Putamen (tissue), 1 donor: Measurements from ENCODE around the gene STK40.
A peak's percentile ranks its signal among the peaks of the same experiment; 100 is the strongest.

ENCODE experiments used
- DNase-seq: peaks from one replicate; pipeline ENCODE4 v3.0.0-alpha.2; 2016; ENCODE audit warnings: low spot score

Gene STK40, protein sequence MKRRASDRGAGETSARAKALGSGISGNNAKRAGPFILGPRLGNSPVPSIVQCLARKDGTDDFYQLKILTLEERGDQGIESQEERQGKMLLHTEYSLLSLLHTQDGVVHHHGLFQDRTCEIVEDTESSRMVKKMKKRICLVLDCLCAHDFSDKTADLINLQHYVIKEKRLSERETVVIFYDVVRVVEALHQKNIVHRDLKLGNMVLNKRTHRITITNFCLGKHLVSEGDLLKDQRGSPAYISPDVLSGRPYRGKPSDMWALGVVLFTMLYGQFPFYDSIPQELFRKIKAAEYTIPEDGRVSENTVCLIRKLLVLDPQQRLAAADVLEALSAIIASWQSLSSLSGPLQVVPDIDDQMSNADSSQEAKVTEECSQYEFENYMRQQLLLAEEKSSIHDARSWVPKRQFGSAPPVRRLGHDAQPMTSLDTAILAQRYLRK

DNA sequence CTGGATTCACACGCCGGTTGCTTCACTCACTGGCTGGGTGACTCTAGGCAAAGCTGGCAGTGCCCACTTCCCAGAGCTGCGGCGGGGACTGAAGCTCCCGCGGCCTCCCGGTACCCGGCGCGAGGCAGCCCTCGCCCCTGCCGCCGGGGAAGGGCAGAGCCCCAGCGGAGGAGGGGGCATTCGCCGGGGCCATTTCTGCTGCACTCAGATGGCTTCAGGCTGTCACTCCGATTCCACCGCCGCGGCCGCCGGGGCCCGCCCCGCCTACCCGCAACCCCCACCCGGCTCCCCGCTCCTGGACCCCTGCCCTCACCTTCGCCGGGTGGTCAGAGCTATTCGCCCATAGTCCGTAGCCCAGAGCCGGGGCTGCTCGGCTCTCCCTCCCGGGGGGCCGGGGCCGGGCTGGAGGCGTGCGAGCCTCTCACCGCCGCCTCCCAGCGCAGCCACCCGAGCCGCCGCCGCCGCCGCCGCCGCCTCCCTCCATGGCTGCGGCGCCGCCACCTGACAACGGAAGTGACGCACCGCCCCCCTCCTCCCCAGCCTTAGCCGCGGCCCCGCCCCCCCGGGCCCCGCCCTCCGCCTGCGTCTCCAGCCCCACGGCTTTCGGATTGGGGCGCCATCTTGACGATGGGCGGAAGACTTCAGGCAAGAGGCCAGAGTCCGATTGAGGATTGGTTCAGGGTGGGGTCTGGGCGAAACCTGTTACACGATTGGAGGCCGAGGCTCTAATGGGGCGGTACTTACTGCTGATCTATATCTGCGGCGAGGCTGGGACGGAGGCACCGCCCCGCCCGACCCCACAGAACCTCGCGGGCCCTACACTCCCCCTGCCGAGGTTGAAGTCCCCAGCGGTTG, at the start of gene STK40:
STK40 (minus strand) TSS at position 515 of the 855 bp plus-strand sequence. CDS start 24,592 bp downstream, outside the sequence.
- DNase-seq = peak; percentile 99

DNA sequence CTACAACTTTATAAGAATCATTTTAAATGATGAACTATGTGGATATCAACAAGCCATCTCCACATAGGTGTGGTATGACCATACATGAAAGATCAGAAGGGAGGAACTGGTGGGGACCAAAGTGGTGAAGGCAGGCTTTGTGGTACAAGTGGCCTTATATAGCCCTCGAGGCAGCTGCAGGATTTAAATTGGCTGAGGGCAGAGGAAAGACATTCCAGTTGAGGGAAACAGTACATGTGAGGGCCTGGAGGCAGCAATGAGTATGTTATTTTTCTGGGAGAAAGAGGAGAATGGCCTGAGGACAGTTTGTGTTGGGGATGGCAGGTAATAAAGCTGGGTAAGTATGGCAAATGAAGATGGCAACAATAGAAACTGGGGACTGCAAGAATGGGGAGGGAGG, 47.4 kb upstream of the STK40 start:
- no peak for DNase-seq

DNA sequence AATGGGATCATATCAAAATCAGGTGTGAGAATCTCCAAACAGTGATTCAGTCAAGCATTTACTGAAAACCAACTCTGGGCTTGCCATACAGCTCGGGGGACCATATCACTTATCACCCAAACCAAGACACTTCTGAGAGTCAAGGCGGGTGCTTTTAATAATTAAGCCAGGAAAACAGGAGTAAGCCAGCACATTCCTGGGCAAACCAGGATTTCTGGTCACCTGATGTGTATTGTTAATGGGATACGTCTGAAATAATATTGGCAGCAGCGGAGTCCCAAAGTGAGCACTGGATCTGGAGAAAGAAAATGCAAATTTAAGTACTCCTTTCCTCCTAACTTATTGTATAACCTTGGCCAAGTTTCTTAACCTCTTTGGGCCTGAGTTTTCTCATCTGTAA, 46.9 kb upstream of the STK40 start:
- no peak for DNase-seq

DNA sequence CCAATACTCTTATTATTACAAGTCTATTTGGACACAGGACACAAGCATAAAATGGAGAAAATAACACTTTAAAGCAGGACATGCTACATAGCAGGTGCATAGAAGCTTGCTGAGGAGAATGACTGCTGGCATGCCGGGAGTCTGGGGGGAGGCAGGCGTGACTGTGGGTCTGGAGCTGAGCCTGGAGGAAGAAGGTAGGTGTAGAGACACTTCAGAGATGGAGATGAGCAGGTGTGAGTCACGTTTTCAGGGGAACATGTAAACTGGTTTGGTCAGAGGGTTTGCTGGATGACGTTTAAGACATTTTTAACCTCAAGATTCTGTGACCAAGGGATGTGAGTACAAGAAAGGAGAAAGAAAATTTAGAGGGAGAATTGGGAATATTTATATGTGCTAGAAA, 40.1 kb upstream of the STK40 start:
- DNase-seq = no peak

DNA sequence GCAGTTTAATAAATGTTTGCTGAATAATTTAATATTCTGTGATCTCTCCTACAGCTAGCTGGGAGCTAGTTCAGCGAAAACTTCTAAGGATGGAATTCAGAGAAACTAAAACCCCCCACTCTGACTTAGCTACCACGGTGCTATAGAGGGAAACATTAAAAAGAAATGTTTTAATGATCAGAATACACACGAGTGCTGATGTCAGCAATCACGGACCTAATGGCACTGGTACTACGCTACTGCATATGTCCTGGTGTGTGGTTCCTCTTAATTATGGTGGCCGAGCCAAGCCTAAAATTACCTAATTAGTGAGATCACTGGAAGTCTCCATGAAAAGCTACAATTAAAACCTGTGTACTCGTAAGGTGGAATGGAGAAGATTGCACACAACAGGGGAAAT, 35.9 kb upstream of the STK40 start:
- no peak for DNase-seq

DNA sequence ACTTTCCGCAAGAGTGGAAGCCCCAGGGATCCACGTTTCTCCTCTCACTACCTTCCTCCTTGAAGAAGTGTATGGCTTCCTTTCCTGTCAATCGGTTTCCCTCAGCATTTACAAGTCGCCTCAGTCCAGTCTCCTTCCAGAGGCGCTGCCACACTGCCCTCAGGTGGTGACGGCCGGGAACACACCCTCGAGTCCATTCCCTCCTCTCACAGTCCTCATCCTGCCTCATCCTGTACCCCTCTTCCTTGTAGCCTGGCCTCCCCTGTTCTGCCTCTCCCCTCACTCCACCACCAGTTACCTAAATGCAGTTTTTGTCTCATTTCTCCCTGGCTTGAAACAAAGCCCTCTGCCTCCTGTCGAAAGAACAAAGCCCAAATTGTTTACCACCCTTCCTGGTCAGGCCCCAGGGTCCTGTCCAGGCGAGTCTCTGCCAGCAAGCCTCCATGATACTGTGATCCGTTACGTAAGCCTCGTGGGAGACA, 35.2 kb upstream of the STK40 start:
- DNase-seq = peak; percentile 75

DNA sequence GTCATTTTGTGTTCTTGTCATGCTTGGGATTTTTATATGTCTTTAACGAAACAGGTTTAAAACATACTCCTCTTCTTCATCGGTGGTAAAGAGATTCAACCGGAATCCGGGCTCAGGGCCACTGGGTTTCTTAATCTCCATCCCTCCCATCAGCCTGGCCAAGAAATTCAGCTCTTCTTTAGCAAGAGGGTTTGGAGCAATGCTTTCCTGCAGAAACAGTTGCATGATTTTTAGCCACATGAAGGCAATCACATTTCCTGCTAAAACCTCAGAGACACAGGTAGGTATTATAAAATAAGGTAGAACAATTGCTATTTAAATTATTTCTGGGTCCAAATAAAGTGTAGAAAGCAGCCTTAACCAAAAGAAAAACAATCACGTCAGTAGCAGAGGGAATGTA, 34.7 kb upstream of the STK40 start:
- DNase-seq = no peak

DNA sequence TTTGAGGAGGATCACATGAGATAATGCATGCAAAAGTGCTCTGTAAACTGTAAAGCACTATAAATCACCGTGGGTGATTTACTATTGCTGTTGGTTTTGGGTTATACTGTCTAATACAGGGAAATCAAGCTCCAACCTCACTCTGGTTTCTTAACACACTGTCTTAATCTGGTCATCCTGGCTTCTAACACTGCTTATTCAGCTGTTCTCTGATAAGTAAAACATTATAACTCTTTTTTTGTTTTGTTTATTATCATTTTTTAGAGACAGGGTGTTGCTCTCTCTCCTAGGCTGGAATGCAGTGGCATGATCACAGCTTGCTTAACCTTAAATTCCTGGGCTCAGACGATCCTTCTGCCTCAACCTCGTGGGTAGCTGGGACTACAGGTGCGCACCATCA, 33.8 kb upstream of the STK40 start:
- no peak for DNase-seq

DNA sequence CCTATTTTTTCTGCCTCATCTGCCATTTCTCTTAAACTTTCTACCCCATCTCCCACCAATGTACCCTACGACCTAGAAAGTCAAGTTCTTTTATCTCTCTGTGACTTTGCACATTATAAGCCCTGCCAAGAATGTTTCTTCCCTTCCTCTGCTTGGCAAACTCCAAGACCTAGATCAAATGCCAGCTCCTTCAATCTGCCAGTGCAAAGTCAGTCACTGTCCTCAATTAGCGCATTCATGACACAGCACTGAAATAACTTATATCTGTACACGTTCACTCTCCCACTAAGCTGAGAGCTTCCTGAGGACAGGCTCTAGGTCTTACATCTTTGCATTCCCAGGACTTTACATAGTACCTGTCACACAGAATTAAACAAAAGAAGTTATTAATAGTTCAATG, 33.4 kb upstream of the STK40 start:
- no peak for DNase-seq

DNA sequence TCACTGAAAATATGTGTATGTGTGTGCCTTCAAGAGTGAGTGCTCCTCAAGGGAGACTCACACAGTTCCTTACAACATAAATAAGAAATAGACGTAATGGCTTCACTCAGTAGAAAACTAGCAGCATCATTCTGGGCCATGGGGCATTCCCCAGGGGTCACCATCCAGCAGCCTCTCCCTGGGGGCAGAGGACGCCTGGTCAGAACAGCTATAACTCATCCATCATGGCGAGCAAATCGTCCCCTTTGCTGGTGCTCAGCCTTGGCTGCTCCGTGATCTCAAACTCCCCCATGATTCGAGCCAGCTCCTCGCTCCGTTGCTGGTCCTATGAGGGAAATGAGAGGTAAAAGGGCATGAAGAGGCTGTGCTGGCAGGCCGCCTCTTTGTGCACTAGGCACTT, 32.2 kb upstream of the STK40 start:
- no peak for DNase-seq

DNA sequence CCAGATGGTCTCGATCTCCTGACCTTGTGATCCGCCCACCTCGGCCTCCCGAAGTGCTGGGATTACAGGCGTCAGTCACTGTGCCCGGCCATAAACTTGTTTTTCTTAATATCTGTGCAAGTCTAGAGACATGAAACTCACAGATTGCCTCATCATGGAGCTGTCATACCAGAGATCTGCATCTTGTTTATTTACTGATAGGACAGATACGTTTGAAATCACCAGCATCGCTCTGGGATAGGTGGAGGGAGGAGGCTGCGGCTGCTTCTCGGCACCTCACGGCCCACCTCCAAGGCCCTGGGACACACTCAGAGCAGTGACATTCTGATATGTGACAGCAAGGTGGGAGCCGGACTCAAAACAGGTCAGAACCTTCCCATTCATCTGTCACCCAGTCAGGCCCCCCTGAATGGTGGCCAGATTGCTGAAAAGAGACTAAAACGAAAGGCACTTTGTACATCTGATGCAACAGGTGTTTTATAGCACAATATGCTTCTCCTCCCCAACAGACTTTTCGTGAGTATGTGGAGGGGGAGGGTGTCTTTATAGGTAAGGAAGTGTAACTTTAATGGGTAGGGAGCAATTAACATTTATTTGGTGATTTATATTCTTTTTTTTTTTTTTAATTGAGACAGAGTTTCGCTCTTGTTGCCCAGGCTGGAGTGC, 30.1 kb upstream of the STK40 start:
- no peak for DNase-seq

DNA sequence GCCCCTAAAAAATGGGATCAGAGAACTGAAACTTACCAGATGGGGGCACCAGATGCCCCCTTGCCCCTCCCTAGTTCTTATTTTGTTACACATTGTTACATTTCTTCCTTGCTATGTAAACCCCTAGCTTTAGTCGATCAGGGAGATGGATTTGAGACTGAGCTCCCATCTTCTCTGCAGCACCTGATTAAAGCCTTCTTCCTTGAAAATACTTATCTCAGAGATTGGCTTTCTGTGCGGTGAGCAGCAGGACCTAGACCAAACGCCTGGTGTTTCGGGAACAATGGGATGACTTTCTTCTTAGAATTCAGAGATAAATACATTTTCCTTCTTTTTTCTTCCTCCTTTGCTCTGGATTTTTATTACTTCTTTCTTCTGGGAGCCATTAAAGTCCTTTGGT, 28.7 kb upstream of the STK40 start:
- no peak for DNase-seq

DNA sequence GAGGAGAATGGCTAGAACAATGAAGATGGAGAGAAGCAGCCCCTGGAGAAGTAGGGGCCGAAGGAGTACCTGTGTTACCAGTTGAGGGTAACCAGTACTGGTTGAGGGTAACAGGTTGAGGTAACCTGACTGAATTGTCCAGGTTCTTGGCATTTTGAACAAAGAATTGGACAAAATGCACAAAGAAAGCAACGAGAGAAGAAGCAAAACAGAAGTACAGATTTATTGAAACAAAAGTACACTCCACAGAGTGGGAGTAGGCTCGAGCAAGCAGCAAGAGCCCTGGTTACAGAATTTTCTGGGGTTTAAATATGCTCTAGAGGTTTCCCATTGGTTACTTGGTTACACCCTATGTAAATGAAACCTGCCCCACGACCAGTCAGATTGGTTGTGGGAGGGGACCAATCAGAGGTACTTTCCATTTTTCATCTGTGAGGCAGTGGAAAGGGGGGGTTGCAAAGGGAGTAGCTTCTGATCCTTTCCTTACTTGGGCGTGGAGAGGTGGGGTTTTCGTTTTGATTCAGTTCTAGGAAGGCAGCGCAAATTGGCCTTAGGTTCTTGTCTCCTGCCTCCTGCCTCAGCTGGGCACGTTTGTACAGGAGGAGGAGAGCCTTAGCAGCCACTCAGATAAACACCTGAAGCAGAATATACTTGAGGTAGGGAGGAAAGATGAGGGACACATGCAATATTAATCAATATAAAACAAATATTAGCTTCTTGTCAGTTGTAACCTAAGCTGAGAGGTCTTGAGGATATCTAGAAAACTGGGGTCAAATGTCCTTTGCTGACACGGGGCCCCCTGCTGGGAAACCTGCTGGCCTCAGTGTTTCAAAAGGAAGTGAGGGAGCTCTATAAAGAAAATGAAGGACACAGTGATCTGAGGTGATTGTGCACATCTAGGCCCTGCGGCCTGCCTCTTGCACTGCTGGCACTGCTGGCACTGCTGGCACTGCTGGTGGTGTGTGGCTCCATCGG, 26.2 kb upstream of the STK40 start:
- peak; percentile 40 for DNase-seq

DNA sequence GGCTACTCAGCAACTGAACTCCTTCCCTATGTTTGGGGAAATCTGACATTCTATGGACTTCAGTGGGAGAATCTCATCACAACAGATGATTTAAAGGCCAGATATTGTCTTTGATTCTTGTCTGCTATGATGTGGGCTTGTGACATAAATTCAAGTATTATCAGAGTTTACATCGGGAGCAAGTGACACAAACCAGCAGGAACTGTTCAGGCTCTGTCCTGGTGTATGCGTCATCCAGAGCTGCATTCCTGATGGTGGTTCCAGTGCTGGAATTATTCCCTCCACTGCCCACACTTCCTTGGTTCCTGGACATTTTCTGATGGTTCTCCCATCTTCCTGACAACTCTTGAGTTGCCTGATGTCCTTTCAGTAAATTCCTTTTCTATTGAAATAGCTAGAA, 22.8 kb upstream of the STK40 start:
- DNase-seq = no peak

DNA sequence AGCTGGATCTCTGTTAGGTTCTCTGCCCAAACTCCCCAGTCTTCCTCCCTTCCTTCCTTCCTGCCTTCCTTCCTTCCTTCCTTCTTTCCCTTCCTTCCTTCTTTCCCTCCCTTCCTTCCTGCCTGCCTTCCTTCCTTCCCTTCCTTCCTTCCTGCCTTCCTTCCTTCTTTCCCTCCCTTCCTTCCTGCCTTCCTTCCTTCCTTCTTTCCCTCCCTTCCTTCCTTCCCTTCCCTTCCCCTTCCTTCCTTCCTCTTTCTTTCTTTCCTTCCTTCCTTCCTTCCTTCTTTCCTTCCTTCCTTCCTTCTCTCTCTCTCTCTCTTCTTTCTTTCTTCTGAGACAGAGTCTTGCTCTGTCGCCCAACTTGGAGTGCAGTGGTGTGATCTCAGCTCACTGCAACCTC, 20.7 kb upstream of the STK40 start:
- DNase-seq = no peak

DNA sequence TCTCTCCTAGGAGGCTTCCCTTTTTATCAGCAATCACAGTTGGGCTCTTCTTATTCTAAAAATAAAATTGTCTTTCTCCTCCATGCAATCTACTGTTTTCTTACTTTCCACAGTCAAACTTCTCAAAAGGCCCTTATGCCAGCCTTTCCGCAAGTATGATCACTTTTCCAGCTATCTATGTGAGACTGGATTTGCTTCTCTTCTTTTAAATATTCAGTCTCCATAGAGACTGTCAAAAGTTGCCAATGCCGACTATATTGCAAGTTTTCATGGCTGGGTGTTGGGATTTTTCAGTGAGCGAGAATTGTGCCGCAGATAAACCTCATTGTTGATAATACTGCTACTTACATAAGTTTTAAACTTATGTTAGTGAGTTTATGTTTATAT, 16.8 kb upstream of the STK40 start:
- no peak for DNase-seq

DNA sequence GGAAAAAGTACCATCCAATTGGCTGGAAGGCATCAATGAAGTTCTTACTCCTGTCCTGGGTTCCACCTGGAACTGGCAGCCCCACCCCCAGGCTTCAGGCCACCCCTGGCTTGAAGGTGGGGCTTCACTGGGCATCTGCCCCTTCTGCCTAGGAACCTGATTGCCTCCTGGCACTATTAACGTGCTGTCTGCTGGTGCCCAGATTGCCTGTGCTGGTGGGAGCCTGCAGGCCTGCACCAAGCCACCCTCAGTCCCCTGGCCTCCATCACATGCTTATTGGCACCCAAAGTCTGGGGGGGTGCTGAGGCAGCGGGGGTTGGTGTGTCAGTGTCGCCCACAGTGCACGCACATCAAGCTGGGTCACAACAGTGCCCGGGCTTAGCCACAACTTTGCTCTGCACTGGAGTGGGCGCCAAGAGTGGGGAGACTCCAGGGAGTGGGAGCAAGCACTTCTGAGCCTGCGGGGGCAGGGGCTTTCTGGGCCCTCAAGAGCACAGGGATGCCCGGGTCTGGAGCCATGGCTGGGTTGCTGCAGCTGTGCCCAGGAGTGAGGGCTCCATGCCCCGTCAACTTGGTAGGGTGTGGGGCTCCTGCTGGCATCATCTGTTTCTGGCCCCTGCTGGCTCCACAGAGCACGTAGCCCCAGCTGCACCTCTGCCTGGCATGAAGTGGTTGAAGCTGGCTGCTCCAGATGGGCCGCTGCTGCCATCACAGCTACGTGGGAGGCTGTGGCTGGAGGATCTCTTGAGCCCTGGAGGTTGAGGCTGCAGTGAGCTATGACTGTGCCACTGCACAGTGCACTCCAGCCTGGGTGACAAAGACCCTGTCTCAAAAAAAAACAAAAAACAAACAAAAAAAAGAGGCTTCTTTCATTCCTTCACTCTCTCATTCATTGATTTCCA, 16.1 kb upstream of the STK40 start:
- no peak for DNase-seq

DNA sequence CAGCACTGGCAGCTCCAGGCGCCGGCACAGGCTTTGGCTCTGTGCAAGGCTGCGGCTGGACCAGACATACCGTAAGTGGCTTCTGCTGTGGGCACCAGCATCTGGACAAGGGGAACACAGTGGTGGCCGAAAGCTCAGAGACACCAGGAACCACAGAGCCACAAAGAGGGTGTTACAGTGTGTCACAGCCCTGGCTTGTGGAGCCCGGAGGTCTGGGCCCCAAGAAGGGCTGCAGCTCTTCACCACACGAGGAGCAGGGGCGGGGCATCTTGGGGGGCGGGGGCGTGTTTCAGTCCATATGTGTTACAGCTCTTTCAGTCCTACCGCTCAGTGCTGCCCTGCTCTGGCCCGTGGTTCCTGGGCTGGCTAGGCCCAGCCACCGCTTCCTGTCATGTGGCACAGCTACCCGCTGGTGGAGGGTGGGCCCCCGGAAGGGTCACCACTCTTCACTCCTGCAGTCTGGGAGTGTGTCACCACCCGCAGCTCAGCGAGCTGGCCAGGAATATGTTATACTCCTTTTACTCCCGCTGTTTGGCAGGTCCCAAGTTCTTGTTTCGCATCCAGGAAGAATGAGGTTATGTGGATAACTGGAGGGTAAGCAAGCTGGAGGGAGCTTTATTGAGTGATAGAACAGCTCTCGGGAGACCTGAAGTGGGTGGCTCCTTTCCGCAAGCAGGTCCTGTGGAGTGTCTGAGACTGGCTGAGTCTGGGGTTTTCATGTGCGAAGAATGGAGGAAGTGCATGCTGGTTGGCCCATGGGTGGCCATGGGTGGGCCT, 15.3 kb upstream of the STK40 start:
- DNase-seq = peak; percentile 35

DNA sequence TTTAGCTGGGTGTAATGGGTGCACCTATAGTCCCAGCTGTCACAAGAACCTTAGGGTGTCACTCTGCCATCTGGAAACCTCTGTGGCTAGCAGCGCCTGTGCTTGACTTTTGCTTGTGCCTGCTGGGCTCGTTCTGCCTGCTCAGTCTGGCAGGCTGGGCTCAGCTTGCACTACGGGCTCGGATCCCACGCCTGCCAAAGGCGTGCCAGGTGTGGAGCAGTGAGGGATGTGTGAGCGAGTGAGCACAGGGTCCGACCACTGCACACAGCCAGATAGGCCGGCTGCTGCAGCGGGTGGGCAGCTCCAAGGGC, 14.7 kb upstream of the STK40 start:
- no peak for DNase-seq
